Kidney tubule cell (primary cell): ENCODE data around the gene SDF4.
A peak's percentile ranks its signal among the peaks of the same experiment; 100 is the strongest.

Source experiments
- DNase-seq: peaks from one replicate; pipeline ENCODE4 v3.0.0-alpha.2; 2018; ENCODE audit warnings: low spot score

SDF4 gene, protein sequence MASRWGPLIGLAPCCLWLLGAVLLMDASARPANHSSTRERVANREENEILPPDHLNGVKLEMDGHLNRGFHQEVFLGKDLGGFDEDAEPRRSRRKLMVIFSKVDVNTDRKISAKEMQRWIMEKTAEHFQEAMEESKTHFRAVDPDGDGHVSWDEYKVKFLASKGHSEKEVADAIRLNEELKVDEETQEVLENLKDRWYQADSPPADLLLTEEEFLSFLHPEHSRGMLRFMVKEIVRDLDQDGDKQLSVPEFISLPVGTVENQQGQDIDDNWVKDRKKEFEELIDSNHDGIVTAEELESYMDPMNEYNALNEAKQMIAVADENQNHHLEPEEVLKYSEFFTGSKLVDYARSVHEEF

DNA sequence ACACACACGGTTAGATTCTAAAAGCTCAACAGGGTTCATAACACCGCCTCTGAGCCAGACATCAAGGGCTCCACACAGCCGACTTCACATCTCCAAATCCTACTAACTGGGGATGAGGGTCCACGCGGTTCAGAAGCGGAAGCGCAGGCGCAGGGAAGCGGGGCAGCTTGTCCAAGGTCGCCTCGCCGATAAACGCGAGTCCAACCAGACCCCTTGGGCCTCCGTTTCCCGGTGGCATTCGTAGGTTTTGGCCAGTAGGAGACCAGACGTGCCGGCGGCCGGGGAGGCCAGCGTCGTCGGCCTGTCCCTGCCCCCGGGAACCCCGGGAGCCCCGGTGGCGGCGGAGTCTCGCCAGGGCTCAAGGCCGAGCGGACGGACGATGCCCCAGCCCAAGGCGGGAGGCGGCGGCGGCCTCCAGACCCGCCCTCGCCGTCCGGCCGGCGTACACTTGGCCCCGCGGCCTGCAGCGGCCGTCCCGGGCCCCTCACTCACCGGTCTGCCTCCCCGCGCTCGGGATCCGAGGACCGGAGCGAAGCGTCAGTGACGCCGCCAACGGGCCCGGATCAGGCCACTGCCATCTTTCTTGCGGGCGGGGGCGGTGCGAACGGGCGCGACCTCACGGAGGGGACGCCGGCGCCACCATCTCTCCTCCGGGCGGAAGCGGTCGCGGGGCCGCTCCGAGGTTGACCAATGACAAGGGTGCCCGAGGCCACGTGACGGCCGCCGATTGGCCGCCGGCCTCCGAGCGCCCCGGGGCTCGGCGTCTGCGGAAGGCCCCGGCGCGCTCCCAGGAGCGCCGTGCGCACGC, at the start of gene SDF4:
SDF4 (minus strand) TSS at position 602 of the 808 bp plus-strand sequence. CDS start 3,229 bp downstream, outside the sequence.
- peak; percentile 98 for DNase-seq

GRCh38 chr1:1280782-1281481, 49.1 kb upstream of the SDF4 start:
- no peak for DNase-seq

- no peak for DNase-seq
These were observed 47.2 kb upstream of the SDF4 start for GRCh38 chr1:1279028-1279427.

DNA sequence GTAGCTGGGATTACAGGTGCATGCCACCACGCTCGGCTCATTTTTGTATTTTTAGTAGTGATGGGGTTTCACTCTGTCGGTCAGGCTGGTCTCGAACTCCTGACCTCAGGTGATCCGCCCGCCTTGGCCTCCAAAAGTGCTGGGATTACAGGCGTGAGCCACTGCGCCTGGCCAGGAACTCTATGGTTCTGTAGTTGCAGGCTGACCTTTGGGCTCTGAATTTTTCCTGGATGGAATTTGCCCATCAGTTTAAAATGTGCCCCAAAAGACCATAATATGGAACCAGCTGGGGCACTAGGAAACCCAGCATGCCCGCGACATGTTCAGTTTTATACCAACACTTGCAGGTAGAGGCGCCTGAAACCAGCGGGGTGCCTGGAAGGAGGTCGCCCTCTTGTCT, 46.8 kb upstream of the SDF4 start:
- DNase-seq: no peak

DNA sequence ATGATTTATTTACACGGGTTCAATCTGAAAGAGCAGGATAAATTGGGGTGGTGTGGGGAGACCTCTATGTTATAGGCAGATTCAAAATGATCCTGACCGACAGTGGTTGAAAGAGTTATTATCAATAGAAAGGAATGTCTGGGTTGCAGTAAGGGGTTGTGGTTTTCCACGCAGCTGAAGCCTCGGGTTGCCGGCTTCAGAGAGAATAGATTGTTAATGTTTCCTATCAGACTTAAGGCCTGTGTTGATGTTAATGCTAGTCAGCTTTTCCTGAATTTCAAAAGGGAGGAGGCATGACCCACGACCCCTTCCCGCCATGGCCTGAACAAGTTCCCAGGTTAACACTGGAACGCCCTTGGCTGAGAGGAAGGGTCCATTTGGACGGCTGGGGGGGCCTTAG, 44.0 kb upstream of the SDF4 start:
- no peak for DNase-seq

- DNase-seq: no peak
These were observed 43.2 kb upstream of the SDF4 start for GRCh38 chr1:1274931-1275431.

- DNase-seq: no peak
These were observed 42.6 kb upstream of the SDF4 start for GRCh38 chr1:1274299-1274930.

GRCh38 chr1:1273512-1274298, 41.9 kb upstream of the SDF4 start, which contains the start of gene UBE2J2:
TSS of gene UBE2J2 (minus strand) at chr1:1273854. CDS start at chr1:1267992, 5,862 bp downstream.
- peak; percentile 89 for DNase-seq

GRCh38 chr1:1273209-1273511, 41.4 kb upstream of the SDF4 start:
- no peak for DNase-seq

GRCh38 chr1:1272341-1273208, 40.8 kb upstream of the SDF4 start:
- peak; percentile 91 for DNase-seq

GRCh38 chr1:1270813-1271212, 39.0 kb upstream of the SDF4 start:
- peak; percentile 58 for DNase-seq

DNA sequence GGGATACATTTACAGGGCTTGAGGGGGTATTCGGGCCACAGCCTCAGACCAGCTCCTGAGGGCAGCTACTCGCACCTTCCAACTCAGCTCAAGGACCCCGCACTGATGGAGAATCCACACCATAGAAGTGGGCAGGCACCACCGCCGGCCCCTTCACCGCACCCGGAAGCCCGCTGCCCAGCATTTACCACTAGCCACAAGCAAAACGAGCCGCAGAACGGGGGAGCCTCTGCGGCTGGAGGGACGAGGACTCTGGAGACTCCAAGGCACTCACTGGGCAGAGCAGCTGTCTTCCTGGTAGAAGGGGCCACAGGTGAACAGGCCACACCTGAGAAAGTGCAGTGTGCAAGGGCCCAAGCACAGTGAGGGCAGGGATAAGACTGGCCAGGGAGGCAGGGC, 36.5 kb upstream of the SDF4 start:
- no peak for DNase-seq

- DNase-seq: no peak
These were observed 35.9 kb upstream of the SDF4 start for GRCh38 chr1:1267488-1268283.

DNA sequence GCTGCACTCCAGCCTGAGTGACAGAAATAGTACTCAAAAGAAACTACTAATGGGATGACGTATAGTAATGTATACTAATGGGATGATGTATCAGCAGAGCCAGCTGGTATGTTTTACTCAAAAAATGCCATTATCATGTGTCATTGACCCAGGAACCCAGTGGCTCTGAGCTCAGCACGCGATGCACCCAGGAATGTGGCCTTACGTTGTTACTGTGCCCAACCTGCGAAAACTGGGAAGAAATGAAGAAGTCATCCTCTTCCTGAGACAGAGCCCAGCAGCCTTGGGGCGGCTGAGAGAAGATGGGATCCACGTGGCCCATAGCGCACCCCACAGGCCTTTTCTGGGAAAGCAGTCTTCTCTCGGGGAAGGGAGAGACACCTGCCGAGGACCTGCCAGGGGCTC, 33.1 kb upstream of the SDF4 start:
- DNase-seq: peak; percentile 96

DNA sequence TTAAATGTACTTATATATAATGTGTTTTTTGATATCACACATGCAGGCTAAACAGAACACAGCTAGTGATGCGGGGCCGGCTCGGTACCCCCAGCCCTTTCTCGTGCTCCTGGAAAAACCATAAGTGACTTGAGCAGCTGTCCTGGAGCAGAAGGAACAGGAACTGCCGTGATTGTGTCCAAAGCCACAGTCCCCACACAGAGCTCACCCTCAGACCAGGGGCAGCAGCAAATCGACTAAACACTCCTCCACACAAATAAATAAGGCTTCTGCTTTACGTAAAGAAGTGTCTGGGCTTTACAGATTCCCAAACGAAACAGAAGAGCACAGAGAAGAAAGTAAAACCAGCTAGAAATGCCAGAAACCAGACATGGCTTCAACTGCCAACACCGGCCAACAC, 32.2 kb upstream of the SDF4 start:
- DNase-seq: no peak

DNA sequence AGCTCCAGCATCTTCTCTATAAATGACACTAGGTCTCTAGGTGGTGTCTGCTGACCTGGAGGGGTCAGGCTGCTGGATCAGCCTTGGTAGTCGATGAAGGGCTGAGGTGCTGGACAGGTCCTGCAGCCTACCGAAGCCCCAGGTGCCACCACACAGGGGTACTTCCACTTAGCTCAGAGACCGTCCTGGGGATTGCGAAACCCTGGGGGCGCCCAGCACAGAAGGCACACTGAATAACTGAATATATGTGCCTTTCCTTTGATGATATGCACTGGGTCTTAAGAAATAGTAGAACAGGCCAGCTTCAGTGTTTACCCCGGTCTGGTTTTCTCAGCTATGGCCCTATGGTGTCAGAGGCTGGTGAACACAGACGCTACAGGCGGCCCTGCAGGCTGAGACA, 31.0 kb upstream of the SDF4 start:
- DNase-seq: no peak

GRCh38 chr1:1262071-1262470, 30.3 kb upstream of the SDF4 start:
- no peak for DNase-seq

GRCh38 chr1:1260843-1261560, 29.2 kb upstream of the SDF4 start:
- no peak for DNase-seq
